Left lung (tissue), 10 donors: Measurements from ENCODE around the gene KIRREL3. TPM values are rescaled to one million over a fixed set of nuclear protein-coding genes. Genes with fewer than 3 reads are reported as not detected.

ENCODE experiments used
- ATAC-seq: fragments of 200-7000 bp; cut with Tn5 transposase; one replicate; pipeline ENCODE4 v1.9.1; 2020; ENCODE audit warnings: moderate library complexity
- DNase-seq, 4 donors: peaks; one replicate each; pipeline ENCODE4 v3.0.0-alpha.2; 2013 to 2020
- H3K27ac ChIP-seq, 2 donors: fragments of 200-600 bp; sonication (generic) in 1 of 2; one replicate each; pipeline versions ENCODE4 v1.5.0 to v1.8.0; 2020 to 2021
- H3K27me3 ChIP-seq, 2 donors: fragments of 200-600 bp; sonication (generic) in 1 of 2; one replicate each; pipeline versions ENCODE4 v1.5.0 to v1.8.0; 2020 to 2021
- H3K36me3 ChIP-seq, 2 donors: fragments of 200-600 bp; sonication (generic) in 1 of 2; one replicate each; pipeline versions ENCODE4 v1.5.0 to v1.8.0; 2020 to 2021
- H3K4me1 ChIP-seq, 2 donors: fragments of 200-600 bp; one replicate each; pipeline ENCODE4 v1.8.0; 2021
- H3K4me3 ChIP-seq, 2 donors: fragments of 200-600 bp; sonication (generic) in 1 of 2; one replicate each; pipeline versions ENCODE4 v1.5.0 to v1.8.0; 2020 to 2021; ENCODE audit warnings: mild to moderate bottlenecking in 1 of 2
- H3K9me3 ChIP-seq, 2 donors: fragments of 200-600 bp; sonication (generic) in 1 of 2; one replicate each; pipeline versions ENCODE4 v1.5.0 to v1.8.0; 2020 to 2021
- CTCF ChIP-seq, 2 donors: fragments of 200-600 bp; sonication (generic) in 1 of 2; IDR thresholded peaks; one replicate each; pipeline versions ENCODE4 v1.5.0 to v1.8.0; 2021; ENCODE audit warnings: antibody characterized with exemption in 2 of 2
- intact Hi-C, 2 donors: fragments of 100-400 bp; cut with DNase I; formaldehyde crosslinking; loops; one replicate each; pipeline versions ENCODE4 v1.11.2 to v1.14.2; 2022
- polyA plus RNA-seq, 6 donors: library from polyadenylated mRNA; unstranded; fragments of 120-200 nt; gene quantifications; one replicate each; pipeline ENCODE4 v1.2.1, GENCODE V29; 2013; ENCODE audit not compliant: insufficient read length in 6 of 6
- total RNA-seq, 2 donors: library from RNA; stranded (reverse); fragmentation: NEBNext Ultra II Directional; extraction: Animal tissue kit (Norgen Biotek cat#: 25700); gene quantifications; one replicate each; pipeline ENCODE4 v1.2.1, GENCODE V29; 2021
- donor health status: DM: no; HTN: yes; CAD: no.
- donor health status: DM: no; HTN: no; CAD: no.

KIRREL3 gene
- total and polyA plus RNA-seq, 8 donors = 1.6 to 2.5 (median 2.0) TPM; not detected in 2

GRCh38 chr11:127000981-127001380 is 411 bp upstream of the KIRREL3 start:
- intact Hi-C loops = no loop called here
- no peak for DNase-seq
- no peak for TF ChIP-seq CTCF (IDR thresholded peaks at IDR 0.05)
- Histone ChIP-seq H3K27ac (no peak overlapping the region), H3K9me3 (no peaks in the 10 kb centered on the region), H3K4me3 (no peak overlapping the region), H3K27me3 (peaks cover 54 to 98% of the 10 kb centered on the region in 2 donors), H3K4me1 (peaks cover 0 to 16% of the 10 kb centered on the region in 2 donors), H3K36me3 (no peaks in the 10 kb centered on the region)
- ATAC-seq = no peak

GRCh38 chr11:126999366-126999765 is 1.2 kb downstream of the KIRREL3 start:
- Histone ChIP-seq H3K4me1 (peaks cover 0 to 16% of the 10 kb centered on the region in 2 donors), H3K27ac (no peak overlapping the region), H3K9me3 (no peaks in the 10 kb centered on the region), H3K4me3 (no peak overlapping the region), H3K36me3 (no peaks in the 10 kb centered on the region), H3K27me3 (peaks cover 54 to 82% of the 10 kb centered on the region in 2 donors)
- intact Hi-C loops = no loop called here
- TF ChIP-seq CTCF (IDR thresholded peaks at IDR 0.05) = no peak
- DNase-seq (no peak), ATAC-seq (no peak)

- Histone ChIP-seq H3K4me1 (peaks cover 0 to 6% of the 10 kb centered on the region in 2 donors), H3K27ac (no peak overlapping the region), H3K36me3 (no peaks in the 10 kb centered on the region), H3K9me3 (no peaks in the 10 kb centered on the region), H3K27me3 (peaks cover 36 to 65% of the 10 kb centered on the region in 2 donors), H3K4me3 (no peak overlapping the region)
- intact Hi-C loops = no loop called here
- DNase-seq = no peak
- TF ChIP-seq CTCF (IDR thresholded peaks at IDR 0.05) = no peak
- ATAC-seq = no peak
These were observed 2.9 kb downstream of the KIRREL3 start for GRCh38 chr11:126997641-126998040.

- intact Hi-C loops = no loop called here
- no peak for ATAC-seq
These were observed 3.4 kb downstream of the KIRREL3 start for GRCh38 chr11:126997196-126997595.

More at GRCh38 chr11:126997196-126997595, 3.4 kb downstream of the KIRREL3 start:
- Histone ChIP-seq H3K27ac (no peak overlapping the region), H3K9me3 (no peaks in the 10 kb centered on the region), H3K4me3 (no peak overlapping the region), H3K27me3 (peaks cover 32 to 61% of the 10 kb centered on the region in 2 donors), H3K4me1 (peaks cover 0 to 6% of the 10 kb centered on the region in 2 donors), H3K36me3 (no peaks in the 10 kb centered on the region)
- TF ChIP-seq CTCF (IDR thresholded peaks at IDR 0.05) = no peak
- DNase-seq = no peak
